ENCODE data around the gene ATP10B. TPM values are rescaled to one million over a fixed set of nuclear protein-coding genes. Genes with fewer than 3 reads are reported as not detected.

Gene ATP10B
- polyA plus RNA-seq, 1 of the 3 experiments (the other 2 are of a cell fraction), result not detected

- Histone ChIP-seq H3K9me2 (no peaks in the 10 kb centered on the region), H3K36me3 (replicated peaks in 1 of 2; ENCODE audit: control insufficient read depth in 1 of 2, insufficient read depth in 2 of 2, low read length in 1 of 2) (no peaks in the 10 kb centered on the region), H3F3A (replicated peaks; ENCODE audit: insufficient read depth) (no peaks in the 10 kb centered on the region), H3K27me3 (ENCODE audit: insufficient read depth) (no peaks in the 10 kb centered on the region), H4K20me1 (ENCODE audit: insufficient read depth) (no peaks in the 10 kb centered on the region), H3K27ac (ENCODE audit: low read depth in 2 of 2, low read length in 1 of 2) (no peak overlapping the region), H2AFZ (ENCODE audit: low read depth) (no peak overlapping the region), H3K4me1 (ENCODE audit: control insufficient read depth in 1 of 2, insufficient read depth in 2 of 2, low read depth in 1 of 2, low read length in 1 of 2) (no peaks in the 10 kb centered on the region), H3K4me3 (ENCODE audit: low read depth in 2 of 2, low read length in 1 of 2) (no peak overlapping the region), H3K9me3 (no peaks in the 10 kb centered on the region), H3K9ac (no peak overlapping the region), H3K4me2 (no peak overlapping the region), H3K79me2 (ENCODE audit: insufficient read depth) (no peaks in the 10 kb centered on the region)
- POLR2A ChIA-PET, result interaction anchor here (0.7 kb wide), 1 partner anchor 11 kb away, joined by 5 read pairs; no protein-coding TSS in a partner anchor
- WGBS (ENCODE audit: low lambda C conversion rate), result 3% methylated on average over 4 of the region's 4 CpGs
- CTCF ChIA-PET, result no interaction called here
- no peak for TF ChIP-seq NFIC (IDR thresholded peaks at IDR 0.05; ENCODE audit: borderline replicate concordance)
- TF ChIP-seq RAD21 (IDR thresholded peaks at IDR 0.05; ENCODE audit: low read length), result no peak
- TF ChIP-seq RFX5 (IDR thresholded peaks at IDR 0.05; ENCODE audit: low read length), result no peak
- no peak for TF ChIP-seq EP300 (IDR thresholded peaks at IDR 0.05; ENCODE audit: borderline replicate concordance in 1 of 2, low read depth in 1 of 2, low read length in 1 of 2)
- TF ChIP-seq MXI1 (IDR thresholded peaks at IDR 0.05; ENCODE audit: low read depth, low read length), result no peak
- TF ChIP-seq EZH2phosphoT487 (IDR thresholded peaks at IDR 0.05; ENCODE audit: borderline replicate concordance, low read depth), result no peak
- TF ChIP-seq RCOR1 (IDR thresholded peaks at IDR 0.05; ENCODE audit: low read length), result no peak
- TF ChIP-seq SIN3A (IDR thresholded peaks at IDR 0.05; ENCODE audit: borderline replicate concordance, low read depth, low read length), result no peak
- no peak for DNase-seq
Measured at GRCh38 chr5:160799184-160799583, 52.8 kb downstream of the ATP10B start.

- CTCF ChIA-PET, result no interaction called here
- no peak overlapping the region for H3K4me2 ChIP-seq
- no peak for TF ChIP-seq ELF1 (IDR thresholded peaks at IDR 0.05)
- no peak for TF ChIP-seq IRF3 (IDR thresholded peaks at IDR 0.05; ENCODE audit: low read depth, low read length)
- no peak for TF ChIP-seq RXRA (IDR thresholded peaks at IDR 0.05; ENCODE audit: borderline replicate concordance, low read depth)
- TF ChIP-seq MXI1 (IDR thresholded peaks at IDR 0.05; ENCODE audit: low read depth, low read length), result no peak
- no peak for TF ChIP-seq NRF1 (IDR thresholded peaks at IDR 0.05; ENCODE audit: low read depth, low read length)
- TF ChIP-seq TEAD4 (IDR thresholded peaks at IDR 0.05; ENCODE audit: borderline replicate concordance, insufficient read depth), result no peak
- TF ChIP-seq ZBTB33 (IDR thresholded peaks at IDR 0.05; ENCODE audit: borderline replicate concordance, low read depth), result no peak
- no peak for TF ChIP-seq PBX3 (IDR thresholded peaks at IDR 0.05)
- TF ChIP-seq RAD21 (IDR thresholded peaks at IDR 0.05; ENCODE audit: low read length), result no peak
- TF ChIP-seq FOXJ3 (CRISPR knock-in tag; IDR thresholded peaks at IDR 0.05), result no peak
- TF ChIP-seq EP300 (IDR thresholded peaks at IDR 0.05; ENCODE audit: borderline replicate concordance in 1 of 2, low read depth in 1 of 2, low read length in 1 of 2), result no peak
- no peak for TF ChIP-seq MEF2A (IDR thresholded peaks at IDR 0.05; ENCODE audit: borderline replicate concordance, low read depth)
- TF ChIP-seq SIN3A (IDR thresholded peaks at IDR 0.05; ENCODE audit: borderline replicate concordance, low read depth, low read length), result no peak
- TF ChIP-seq JUND (IDR thresholded peaks at IDR 0.05), result no peak
- no peak for TF ChIP-seq FOSL2 (IDR thresholded peaks at IDR 0.05; ENCODE audit: borderline replicate concordance, low read depth)
- TF ChIP-seq FOXM1 (IDR thresholded peaks at IDR 0.05; ENCODE audit: low read depth), result no peak
- no peak for TF ChIP-seq NFIC (IDR thresholded peaks at IDR 0.05; ENCODE audit: borderline replicate concordance)
- TF ChIP-seq CHD2 (IDR thresholded peaks at IDR 0.05; ENCODE audit: low read length, partially characterized antibody), result no peak
- no peak for TF ChIP-seq USF2 (IDR thresholded peaks at IDR 0.05; ENCODE audit: borderline replicate concordance, low read depth, low read length)
- no peak for TF ChIP-seq RCOR1 (IDR thresholded peaks at IDR 0.05; ENCODE audit: low read length)
- no peaks in the 10 kb centered on the region for H3F3A ChIP-seq (replicated peaks; ENCODE audit: insufficient read depth)
- H3K9me2 ChIP-seq, result no peaks in the 10 kb centered on the region
- no peaks in the 10 kb centered on the region for H3K9me3 ChIP-seq
- no peak overlapping the region for H2AFZ ChIP-seq (ENCODE audit: low read depth)
- WGBS (ENCODE audit: low lambda C conversion rate), result 0% methylated on average over 2 of the region's 4 CpGs
- no peak for DNase-seq
- no peaks in the 10 kb centered on the region for H3K36me3 ChIP-seq (replicated peaks in 1 of 2; ENCODE audit: control insufficient read depth in 1 of 2, insufficient read depth in 2 of 2, low read length in 1 of 2)
- H3K4me3 ChIP-seq (ENCODE audit: low read depth in 2 of 2, low read length in 1 of 2), result no peak overlapping the region
- H4K20me1 ChIP-seq (ENCODE audit: insufficient read depth), result no peaks in the 10 kb centered on the region
- H3K27me3 ChIP-seq (ENCODE audit: insufficient read depth), result no peaks in the 10 kb centered on the region
- POLR2A ChIA-PET, result no interaction called here
- no peaks in the 10 kb centered on the region for H3K4me1 ChIP-seq (ENCODE audit: control insufficient read depth in 1 of 2, insufficient read depth in 2 of 2, low read depth in 1 of 2, low read length in 1 of 2)
- no peak overlapping the region for H3K9ac ChIP-seq
- H3K79me2 ChIP-seq (ENCODE audit: insufficient read depth), result no peaks in the 10 kb centered on the region
- H3K27ac ChIP-seq (ENCODE audit: low read depth in 2 of 2, low read length in 1 of 2), result no peak overlapping the region
Measured at GRCh38 chr5:160797020-160797419, 55.0 kb downstream of the ATP10B start.

Measured in SK-N-SH (cell line).